ENCODE data around the gene BAK1.
"Not testable (repeated sequence)": the region's sequence is repeated elsewhere in the genome, so short reads cannot be mapped to it uniquely, and the experiment has no call there.

Gene BAK1

DNA sequence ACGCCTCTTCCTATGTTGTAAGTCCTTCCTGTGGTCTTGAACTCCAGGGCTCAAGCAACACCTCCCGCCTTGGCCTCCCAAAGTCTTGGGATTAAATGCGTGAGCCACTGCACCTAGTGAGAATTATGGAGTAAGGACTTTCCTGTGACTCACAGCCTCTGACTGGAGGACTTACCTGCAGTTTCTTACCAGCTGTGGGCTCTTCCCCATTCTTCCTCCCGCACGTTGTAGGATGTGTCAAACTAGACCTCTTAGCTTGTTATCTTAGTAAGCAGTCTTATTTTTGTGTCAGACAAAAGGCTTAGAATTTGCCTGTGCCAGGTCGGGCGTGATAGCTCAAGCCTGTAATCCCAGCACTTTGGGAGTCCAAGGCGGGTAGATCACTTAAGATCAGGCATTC is 30.9 kb downstream of the BAK1 start:
- no peak for DNase-seq

DNA sequence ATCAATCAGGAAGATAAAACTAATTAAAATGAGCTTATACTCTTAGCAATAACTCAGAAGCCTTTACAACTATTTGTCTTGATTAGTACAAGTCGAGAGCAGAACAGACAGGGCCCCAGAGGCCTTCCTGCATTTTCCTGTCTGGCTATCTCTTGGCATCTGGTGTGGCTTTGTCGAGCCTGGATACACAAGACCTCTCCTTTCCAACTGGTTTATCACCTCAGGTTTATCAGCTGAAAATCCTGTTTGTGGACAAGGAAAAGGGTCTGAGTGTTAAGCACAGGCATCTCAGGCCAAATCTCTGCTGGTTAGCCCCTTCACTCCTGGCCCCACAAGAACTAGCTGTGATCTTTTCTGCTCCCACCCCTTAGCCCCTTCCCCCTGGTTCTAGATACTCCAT is 32.6 kb downstream of the BAK1 start:
- no peak for DNase-seq

DNA sequence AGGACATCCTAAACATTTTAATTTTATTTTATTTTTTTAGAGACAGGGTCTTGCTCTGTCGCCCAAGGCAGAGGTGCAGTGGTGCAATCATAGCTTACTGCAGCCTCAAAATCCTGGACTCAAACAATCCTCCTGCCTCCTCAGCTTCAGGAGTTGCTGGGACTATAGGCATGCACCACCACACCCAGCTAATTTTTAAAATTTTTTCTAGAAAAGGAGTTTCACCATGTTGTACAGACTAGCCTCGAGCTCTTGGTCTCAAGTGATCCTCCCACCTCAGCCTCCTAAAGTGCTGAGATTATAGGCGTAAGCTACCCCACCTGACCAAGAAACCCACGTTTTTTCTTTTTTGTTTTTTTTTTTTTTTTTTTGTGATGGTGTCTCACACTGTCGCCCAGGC is 33.3 kb downstream of the BAK1 start:
- DNase-seq, result no peak

DNA sequence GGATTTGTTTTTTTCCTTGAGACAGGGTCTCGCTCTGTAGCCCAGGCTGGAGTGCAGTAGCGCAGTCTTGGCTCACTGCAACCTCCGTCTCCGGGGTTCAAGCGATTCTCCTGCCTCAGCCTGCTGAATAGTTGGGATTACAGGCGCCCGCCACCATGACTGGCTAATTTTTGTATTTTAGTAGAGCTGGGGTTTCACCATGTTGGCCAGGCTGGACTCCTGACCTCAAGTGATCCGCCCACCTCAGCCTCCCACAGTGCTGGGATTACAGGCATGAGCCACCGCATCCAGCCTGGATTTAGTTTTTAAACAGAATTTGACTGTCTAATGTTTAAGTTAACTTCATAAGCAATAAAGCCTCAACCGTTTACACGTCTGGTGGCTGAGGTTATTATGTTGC is 34.8 kb downstream of the BAK1 start:
- DNase-seq, result not testable (repeated sequence)

DNA sequence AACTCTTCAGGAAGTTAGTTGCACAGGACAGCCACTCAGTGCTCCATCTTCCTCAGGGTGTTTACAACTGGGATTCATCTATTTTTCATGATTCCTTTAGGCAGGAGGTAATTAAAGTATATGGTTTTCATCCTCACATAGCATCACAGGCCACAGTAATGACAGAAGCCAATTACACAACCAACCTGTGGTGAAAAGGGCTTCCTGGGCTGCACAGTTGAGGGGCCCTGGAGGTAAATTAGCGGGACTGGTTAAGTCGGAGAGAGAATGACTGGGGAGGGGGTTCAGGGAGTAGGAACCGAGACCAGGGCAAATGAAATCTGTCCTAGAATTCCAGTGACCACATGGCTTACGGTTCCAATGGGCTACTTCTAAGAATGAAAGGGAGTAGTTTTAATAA is 37.0 kb downstream of the BAK1 start:
- no peak for DNase-seq

DNA sequence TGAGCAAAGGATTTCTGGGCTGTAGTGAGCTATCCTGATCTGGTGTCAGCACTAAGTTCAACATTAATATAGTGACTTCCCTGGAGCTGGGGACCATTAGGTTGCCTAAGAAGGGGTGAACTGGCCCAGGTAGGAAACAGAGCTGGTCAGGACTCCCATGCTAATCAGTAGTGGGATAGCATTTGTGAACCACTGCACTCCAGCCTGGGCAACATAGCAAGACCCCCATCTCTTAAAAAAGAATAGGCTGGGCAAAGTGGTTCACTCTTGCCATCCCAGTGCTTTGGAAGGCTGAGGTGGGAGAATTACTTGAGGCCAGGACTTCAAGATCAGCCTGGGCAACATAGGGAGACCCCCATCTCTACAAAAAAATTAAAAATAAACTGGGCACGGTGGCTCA is 39.3 kb downstream of the BAK1 start:
- DNase-seq, result no peak

DNA sequence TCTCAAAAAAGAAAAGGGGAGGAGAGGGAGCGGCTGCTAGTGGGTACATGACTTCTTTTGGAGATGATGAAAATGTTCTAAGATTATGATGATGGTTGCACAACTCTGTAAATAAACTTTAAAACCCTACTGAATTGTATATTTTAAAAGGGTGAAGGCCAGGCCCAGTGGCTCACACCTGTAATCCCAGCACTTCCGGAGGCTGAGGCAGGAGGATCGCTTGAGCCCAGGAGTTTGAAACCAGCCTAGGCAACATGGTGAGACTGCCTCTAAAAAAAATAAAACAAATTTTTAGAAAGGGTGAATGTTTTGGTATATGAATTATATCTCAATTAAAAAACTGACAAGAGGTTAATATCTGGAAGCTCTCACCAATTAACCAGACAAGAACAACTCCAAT is 45.4 kb downstream of the BAK1 start:
- no peak for DNase-seq

DNA sequence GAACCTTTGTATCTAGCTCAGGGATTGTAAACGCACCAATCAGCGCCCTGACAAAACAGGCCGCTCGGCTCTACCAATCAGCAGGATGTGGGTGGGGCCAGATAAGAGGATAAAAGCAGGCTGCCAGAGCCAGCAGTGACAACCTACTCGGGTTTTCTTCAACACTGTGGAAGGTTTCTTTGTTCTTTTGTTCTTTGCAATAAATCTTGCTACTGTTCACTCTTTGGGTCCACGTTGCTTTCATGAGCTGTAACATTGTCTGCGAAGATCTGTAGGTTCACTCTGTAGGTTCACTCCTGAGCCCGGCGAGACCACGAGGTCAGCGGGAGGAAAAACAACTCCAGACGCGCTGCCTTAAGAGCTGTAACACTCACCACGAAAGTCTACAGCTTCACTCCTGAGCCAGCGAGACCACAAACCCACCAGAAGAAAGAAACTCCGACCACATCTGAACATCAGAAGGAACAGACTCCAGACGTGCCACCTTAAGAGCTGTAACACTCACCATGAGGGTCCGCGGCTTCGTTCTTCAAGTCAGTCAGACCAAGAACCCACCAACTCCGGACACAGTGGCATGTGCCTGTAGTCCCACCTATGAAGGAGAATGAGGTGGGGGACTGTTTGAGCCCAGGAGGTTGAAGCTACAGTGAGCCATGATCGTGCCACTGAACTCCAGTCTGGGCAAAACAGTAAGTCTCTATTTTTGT is 46.8 kb downstream of the BAK1 start:
- not testable (repeated sequence) for DNase-seq

DNA sequence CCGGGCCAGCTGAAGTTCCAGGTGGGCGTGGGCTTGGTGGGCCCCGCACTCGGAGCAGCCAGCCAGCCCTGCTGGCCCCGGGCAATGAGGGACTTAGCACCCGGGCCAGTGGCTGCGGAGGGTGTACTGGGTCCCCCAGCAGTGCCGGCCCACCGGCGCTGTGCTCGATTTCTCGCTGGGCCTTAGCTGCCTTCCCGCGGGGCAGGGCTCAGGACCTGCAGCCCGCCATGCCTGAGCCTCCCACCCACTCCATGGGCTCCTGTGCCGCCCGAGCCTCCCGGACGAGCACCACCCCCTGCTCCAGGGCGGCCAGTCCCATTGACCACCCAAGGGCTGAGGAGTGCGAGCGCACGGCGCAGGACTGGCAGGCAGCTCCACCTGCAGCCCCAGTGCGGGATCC is 47.6 kb downstream of the BAK1 start:
- DNase-seq, result not testable (repeated sequence)

DNA sequence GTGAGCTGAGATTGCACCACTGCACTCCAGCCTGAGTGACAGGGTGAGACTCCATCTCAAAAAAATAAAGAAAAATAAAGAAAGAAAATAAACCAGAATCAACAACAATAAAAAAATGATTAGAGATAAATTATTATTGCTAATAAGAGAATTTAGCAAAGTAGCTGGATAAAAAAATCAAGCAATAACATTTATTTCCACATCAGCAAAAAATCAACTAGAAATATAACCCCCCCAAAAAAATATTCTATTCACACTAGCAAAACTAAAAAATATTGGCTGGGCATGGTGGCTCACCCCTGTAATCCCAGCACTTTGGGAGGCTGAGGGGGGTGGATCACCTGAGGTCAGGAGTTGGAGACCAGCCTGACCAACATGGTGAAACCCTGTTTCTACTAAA is 49.5 kb downstream of the BAK1 start:
- DNase-seq, result not testable (repeated sequence)
